Esophagus squamous epithelium (tissue), 4 donors: Measurements from ENCODE around the gene CELF2.

Source experiments
- POLR2A ChIP-seq, 4 donors: fragments of 450-650 bp; IDR thresholded peaks; one replicate each; pipeline ENCODE4 v1.6.1; 2017; ENCODE audit warnings: antibody characterized with exemption in 4 of 4, mild to moderate bottlenecking in 4 of 4, moderate library complexity in 3 of 4
- TF ChIP-seq, protein P1 (sequence below), 6 experiments: fragments of 450-650 bp in 4 of 6; fragments of 200-600 bp in 2 of 6; sonication (generic) in 2 of 6; IDR thresholded peaks; one replicate each; pipeline ENCODE4 v1.5.1; 2016 to 2019; ENCODE audit warnings: antibody characterized with exemption in 6 of 6, mild to moderate bottlenecking in 4 of 6, moderate library complexity in 4 of 6

DNA sequence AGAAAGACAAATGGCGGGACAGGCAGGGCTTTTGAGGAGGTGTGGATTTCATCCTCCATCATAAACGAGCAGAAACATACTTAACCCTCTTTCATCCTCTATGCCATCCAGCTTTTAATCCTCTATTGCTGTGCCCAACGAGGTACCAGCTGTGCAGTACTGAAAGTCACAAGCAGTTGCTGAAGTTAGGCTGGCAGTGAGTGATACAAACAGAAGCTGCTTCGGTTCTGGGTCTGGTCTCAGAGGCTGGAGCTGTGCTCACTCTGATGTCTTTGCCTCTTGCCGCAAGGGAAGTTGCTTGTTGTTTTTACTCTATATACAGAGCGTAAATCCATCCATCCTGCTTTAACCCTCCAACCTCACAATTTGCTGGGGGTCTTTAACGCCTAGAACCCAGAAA lies 235.2 kb downstream of the CELF2 start:
- TF ChIP-seq, protein P1, sequence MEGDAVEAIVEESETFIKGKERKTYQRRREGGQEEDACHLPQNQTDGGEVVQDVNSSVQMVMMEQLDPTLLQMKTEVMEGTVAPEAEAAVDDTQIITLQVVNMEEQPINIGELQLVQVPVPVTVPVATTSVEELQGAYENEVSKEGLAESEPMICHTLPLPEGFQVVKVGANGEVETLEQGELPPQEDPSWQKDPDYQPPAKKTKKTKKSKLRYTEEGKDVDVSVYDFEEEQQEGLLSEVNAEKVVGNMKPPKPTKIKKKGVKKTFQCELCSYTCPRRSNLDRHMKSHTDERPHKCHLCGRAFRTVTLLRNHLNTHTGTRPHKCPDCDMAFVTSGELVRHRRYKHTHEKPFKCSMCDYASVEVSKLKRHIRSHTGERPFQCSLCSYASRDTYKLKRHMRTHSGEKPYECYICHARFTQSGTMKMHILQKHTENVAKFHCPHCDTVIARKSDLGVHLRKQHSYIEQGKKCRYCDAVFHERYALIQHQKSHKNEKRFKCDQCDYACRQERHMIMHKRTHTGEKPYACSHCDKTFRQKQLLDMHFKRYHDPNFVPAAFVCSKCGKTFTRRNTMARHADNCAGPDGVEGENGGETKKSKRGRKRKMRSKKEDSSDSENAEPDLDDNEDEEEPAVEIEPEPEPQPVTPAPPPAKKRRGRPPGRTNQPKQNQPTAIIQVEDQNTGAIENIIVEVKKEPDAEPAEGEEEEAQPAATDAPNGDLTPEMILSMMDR (IDR thresholded peaks at IDR 0.05) = no peak
- TF ChIP-seq POLR2A (IDR thresholded peaks at IDR 0.05) = no peak
